GM21528 (cell line): Measurements from ENCODE around the gene COX17.

Experiments
- ATAC-seq: cut with Tn5 transposase; IDR thresholded peaks from one replicate; pipeline ENCODE4 v1.9.1; 2021; ENCODE audit warnings: mild to moderate bottlenecking, moderate library complexity; ENCODE audit not compliant: unreplicated experiment, low FRiP score

COX17 gene

DNA sequence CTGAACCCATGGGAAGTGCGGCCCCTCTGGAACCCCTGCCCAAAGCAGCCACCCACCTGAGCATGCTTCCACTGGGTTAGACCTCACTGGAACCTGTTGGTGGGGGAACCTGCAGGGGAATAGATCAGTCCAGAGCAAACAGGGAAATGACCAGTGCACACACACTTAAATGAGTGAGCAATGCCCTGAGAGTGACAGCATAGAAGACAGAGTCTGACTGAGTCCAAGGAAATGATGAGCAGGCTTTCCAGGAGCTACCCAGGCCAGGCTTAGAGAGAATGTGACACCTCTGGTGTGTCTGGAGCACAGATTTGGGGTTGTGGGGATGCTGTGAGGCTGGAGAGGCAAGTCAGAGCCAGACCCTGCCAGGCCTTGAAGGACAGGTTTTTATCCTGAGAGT, 51.0 kb downstream of the COX17 start:
- ATAC-seq, result no peak

GRCh38 chr3:119625451-119626153, 51.6 kb downstream of the COX17 start:
- no peak for ATAC-seq

DNA sequence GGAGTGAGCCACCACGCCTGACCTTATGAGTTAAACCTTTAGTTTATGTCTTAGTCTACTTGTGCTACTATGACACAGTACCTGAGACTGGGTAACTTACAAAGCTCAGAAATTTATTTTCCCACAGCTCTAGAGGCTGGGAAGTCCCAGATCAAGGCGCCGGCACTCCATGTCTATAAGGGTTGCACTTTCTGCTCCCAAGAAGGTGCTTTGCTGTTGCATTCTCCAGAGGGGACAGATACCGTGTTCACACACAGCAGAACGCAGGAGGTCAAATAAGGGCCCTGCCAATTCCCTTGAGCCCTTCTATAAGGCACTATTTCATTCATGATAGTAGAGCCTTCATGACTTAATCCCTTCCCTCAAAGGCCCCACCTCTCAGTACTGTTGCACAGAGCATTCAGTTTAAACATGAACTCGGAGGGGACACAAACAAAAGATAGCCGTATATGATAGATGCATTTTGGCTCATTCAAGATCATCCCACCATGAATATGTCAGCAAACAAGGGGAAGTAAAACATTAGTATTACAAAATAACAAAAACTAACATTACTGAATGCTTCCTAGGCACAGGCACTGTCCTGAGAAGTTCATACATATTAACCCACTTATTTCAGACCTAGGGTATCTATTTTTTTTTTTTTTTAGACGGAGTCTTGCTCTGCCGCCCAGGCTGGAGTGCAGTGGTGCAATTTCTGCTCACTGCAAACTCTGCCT, 53.0 kb downstream of the COX17 start:
- ATAC-seq, result no peak

- no peak for ATAC-seq
These were observed 56.3 kb downstream of the COX17 start for GRCh38 chr3:119620899-119621298.
